NCI-H345 treated with DMSO at 0.1 percent for 48 hours (cell line): ENCODE data around the gene MSI2.

Source experiments
- DNase-seq: peaks from one replicate; lab custom pipeline; 2025; ENCODE audit not compliant: unreplicated experiment; lab: John Stamatoyannopoulos, UW

Gene MSI2

DNA sequence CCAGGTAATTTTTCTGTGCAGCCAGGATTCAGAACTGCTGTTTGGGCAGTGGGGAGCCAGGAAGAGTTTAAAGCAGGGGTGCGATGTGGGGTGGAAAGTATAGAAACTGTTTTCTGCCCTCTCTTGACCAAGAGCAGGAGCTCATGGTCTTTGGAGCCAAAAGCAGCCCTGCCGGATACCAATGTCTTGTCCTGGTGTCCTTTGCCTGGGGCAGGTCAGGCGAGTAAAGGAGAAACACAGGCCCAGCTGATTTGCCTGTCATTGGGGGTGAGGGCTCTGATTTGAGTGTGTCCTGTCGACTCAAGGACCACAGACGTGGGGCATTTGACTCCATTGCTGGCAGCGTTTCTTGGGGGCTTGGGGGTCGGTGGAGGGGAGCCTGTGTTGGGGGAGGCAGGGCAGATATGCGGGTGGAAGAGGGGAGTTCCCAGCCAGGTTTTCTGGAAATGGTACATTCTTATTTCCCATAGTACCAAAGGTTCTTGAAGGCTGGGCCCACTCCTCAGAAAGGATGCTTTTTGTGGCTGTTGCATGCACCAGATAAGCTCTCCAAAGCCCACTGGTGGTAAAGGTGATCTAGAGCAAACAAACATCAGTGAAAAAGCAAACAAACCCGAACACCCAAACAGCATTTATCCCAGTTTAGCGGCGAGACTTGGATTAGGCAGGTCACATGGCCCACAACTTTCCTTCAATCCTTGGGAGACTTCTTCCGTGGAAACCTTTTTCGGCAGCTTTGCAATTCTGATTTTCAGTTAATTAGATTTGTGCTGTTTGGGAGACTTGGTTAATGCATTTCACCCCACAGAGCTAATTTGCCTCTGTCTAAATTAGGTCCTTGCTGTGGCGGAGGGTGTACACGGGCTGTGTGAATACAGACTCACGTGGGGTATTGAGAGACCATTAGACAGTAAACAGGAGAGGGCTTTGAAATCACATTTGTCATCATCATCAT lies 59.0 kb downstream of the MSI2 start:
- no peak for DNase-seq

- no peak for DNase-seq
Measured at GRCh38 chr17:57316361-57316760, 60.0 kb downstream of the MSI2 start.

GRCh38 chr17:57317079-57317478 lies 60.8 kb downstream of the MSI2 start:
- no peak for DNase-seq

GRCh38 chr17:57318913-57319312 lies 62.6 kb downstream of the MSI2 start:
- DNase-seq, result no peak

DNA sequence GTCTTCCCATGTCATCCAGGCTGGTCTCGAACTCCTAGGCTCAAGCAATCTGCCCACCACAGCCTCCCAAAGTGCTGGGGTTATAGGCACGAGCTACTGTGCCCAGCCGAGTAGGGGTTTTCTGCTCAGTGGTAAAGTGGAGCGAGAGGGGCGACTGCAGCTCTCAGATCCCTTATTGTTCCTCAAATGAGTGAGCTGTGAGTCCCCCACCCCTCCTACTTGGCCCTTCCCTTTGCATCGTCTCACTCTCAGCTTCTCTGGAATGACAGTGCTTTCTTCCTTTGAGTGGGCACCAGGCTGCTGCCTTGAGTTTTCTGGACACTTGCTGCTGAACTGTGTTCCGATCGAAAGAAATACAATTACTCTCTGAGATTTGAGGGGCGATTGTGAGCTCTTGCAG lies 63.5 kb downstream of the MSI2 start:
- no peak for DNase-seq

GRCh38 chr17:57323391-57323790 lies 67.1 kb downstream of the MSI2 start:
- no peak for DNase-seq

- DNase-seq, result no peak
Measured at GRCh38 chr17:57324060-57324459, 67.7 kb downstream of the MSI2 start.

GRCh38 chr17:57324631-57325030 lies 68.3 kb downstream of the MSI2 start:
- no peak for DNase-seq

DNA sequence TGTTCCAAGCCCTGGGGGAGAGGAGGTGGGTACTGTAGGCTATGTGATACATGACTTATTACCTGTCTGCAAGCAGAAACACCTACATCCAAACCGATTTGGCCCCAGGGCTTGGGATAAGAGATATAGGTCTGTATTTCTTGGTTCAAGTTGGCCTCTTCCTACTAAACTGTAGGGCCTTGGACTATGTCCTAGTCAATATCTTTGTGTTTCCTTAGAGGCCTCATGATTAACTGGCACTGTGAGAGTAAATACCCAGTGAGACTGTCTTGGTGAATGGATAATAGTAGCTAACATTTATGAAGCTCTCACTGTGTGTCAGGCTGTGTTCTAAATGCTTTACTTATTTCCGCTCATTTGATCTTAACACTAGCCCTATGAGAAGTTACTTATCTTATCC lies 70.0 kb downstream of the MSI2 start:
- no peak for DNase-seq

DNA sequence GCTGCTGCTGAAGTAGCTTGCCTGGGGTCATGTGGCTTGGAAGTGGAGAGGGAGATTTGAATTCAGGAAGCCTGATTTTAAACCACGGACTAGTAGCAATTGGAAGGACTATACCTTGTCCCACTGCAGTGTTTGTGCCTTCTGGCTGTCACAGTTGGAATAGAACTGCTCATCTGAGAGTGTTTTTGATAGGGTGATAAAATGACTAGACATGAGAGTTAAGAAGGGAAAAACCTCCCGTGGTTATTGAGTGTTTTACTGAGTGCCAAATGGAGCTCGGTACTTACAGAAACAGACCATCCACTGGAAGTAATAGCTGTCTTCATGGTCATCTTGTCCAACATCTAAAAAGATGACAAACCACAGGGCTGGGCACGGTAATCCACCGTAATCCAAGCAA lies 70.4 kb downstream of the MSI2 start:
- no peak for DNase-seq

GRCh38 chr17:57327176-57327970 lies 71.0 kb downstream of the MSI2 start:
- DNase-seq, result no peak

DNA sequence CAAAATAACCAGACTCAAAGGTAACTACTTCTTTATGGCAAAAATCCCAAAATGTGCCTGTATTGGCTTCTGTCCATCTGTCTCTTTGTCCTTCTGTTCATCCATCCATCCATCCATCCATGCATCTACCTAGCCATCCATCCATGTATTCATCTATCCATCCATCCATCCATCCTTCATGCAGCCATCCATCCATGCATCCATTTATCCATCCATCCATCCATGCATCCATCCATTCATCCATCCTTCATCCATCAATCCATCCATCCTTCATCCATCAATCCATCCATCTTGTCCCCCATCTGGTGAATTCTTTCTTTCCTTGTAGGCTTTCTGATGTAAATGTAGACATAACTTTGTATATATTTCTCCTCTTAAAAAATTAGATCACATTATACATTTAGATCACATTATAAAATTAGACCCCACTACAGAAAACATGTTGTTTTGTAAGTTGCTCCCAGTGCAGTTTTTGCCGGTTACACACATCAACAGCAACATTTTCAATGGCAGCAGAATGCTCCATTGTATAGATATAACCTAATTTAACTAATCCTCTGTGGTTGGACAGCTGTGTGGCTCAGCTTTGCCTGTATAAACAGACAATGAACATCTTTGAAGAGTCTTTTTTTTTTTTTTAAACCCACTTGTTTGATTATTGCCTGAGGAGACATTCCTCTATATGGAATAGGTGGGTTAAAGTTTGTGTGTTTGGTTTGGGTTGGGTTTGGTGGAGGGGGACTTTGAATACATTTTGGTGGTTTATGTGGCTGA lies 72.0 kb downstream of the MSI2 start:
- no peak for DNase-seq

DNA sequence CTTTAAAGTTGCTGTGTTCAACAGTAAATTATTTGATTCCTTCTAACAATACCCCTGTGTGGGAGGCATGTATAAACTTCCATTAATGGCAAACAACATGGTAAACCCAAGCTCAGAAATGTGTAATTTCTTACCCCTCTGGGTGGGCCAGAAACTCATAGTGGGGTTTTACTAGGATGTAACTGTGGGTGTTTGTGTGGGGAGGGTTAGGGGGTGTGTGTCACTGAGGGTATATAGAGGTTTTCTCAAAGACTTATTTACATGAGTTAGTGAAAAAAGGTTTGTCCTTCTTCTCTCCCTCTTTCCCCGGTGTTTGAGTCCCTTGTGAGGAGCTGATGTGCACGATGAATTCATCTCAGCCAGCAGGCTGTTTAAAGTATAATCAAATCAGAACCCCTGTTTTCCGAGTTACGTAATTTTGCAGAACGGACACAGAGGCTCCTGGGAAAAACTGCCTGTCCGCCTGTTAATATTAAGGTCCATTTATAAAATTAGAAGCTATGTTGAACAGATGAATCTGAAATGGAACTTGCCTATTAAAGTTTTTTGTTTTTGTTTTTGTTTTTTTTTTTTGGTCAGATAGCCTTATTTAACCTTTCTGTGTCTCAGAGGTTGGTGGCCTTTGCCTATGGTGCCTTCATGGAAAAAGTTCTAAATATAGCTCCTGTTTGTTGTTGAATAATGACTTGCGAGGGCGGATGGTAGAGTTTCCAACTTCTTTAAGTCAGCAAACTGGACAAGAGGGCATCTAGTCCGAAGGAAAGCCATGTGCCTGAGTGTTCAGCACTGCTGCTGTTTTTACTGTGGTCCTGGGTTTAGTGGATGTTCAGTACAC lies 73.3 kb downstream of the MSI2 start:
- DNase-seq, result no peak

DNA sequence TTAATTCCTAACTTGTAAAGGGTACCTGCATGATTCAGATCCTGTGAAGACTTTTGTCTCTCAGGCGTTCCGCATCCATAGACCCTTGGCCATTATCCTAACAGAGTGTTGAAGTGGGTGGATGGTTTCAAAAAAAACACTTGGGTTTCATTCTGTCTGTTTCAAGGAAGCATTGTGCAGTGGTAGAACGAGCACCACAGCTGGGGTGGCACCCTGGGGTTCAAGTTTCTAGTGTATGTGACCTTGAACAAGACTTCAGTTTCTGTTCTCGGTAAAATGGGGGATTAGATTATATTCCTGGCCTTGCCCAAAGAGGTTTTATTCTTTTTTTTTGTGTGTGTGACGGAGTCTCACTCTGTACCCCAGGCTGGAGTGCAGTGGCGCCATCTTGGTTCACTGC lies 74.3 kb downstream of the MSI2 start:
- no peak for DNase-seq

DNA sequence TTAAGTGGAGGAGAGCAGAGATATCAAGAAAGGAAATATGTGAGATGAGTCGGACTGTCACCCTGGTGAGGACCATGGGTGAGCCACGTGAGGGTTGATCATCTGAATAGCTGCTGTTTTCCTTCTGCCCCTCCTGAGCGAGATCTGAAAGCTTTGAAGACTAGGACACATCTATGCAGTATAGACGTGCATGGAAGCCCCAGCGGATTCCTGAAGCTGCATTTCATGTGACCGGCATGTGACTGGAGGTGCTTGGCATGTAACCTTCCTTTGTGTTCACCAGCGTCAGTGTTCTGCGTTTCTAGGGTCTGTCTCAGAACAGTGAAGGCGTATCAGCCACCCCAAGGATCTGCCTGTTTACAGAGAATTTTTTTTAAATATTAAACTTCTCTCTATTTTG lies 75.1 kb downstream of the MSI2 start:
- DNase-seq, result no peak

- no peak for DNase-seq
Measured at GRCh38 chr17:57332501-57332900, 76.2 kb downstream of the MSI2 start.

DNA sequence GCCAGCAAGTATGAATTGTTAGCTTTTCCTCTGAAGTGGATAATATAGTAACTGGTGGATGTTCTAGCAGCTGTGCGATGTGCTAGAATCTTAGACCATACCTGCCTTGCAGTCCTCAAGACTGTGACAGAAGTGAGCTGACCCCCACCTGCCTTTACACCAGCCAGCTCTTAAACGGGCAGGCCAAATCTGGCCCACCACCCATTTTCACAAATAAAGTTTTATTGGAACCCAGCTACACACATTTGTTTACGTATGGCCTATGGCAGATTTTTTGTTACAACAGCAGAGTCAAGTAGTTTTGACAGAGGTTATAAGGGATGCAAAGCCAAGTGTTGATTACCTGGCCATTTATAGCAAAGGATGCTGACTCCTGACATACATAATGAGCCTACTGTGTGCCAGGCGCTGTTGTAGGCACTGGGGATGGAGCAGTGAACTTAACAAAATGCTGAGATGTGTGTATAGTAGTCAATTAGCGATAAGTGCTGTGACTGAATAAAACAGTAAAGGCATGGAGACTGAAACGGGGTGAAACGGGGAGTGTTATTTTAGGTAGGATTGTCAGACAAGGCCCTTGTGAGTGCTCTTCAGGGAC lies 79.0 kb downstream of the MSI2 start:
- no peak for DNase-seq

DNA sequence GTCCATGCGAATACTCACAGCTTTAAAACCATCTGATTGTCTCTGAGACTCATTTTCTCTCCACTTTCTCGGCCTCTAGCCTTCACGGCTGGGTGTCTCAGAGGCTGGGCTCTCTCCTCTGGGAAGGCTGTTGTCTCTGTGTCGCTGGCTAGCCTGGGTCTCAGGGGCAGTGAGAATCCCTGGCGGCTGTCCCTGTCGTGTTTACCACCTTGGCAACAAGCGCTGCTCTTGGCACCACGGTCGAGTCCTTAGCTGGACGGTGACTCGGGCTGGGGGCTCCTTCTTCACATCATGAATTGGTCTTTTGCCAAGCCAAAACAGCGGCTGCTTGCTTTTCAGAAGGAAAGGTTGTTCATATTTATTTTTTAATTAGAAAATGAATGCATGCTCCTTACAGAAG lies 81.1 kb downstream of the MSI2 start:
- no peak for DNase-seq

- DNase-seq, result no peak
Measured at GRCh38 chr17:57338257-57338914, 82.1 kb downstream of the MSI2 start.
